NCI-H2107 (cell line): ENCODE data around the gene DIPK1C.

Source experiments
- DNase-seq: peaks from one replicate; lab custom pipeline; 2025; lab: John Stamatoyannopoulos, UW

Gene DIPK1C

GRCh38 chr18:74387383-74387782 lies 69.7 kb downstream of the DIPK1C start:
- DNase-seq, result no peak
